Brain microvascular endothelial cell (primary cell): Measurements from ENCODE around the gene RNPEPL1.

ENCODE experiments used
- DNase-seq: peaks from one replicate; pipeline ENCODE4 v3.0.0-alpha.2; 2020
- H3K27ac ChIP-seq: fragments of 250-450 bp; sonication (Bioruptor Pico); 2 replicates; pipeline ENCODE4 v1.5.1; 2020; ENCODE audit warnings: mild to moderate bottlenecking, moderate library complexity
- H3K27me3 ChIP-seq: fragments of 250-450 bp; sonication (Bioruptor Pico); replicated peaks from 2 replicates; pipeline ENCODE4 v1.5.1; 2020; ENCODE audit warnings: mild to moderate bottlenecking
- H3K36me3 ChIP-seq: fragments of 250-450 bp; sonication (Bioruptor Pico); replicated peaks from 2 replicates; pipeline ENCODE4 v1.5.1; 2020; ENCODE audit warnings: mild to moderate bottlenecking
- H3K4me3 ChIP-seq: 2 replicates; pipeline ENCODE4 v1.5.1; 2011; ENCODE audit warnings: low read depth, mild to moderate bottlenecking, control low read depth, low read length, moderate library complexity
- in situ Hi-C: cut with HindIII; loops from 2 replicates; pipeline ENCODE4 v1.10.0; 2017; ENCODE audit warnings: low sequenced_read_pairs, low pct_ligation_motif_present
- TF ChIP-seq, protein P1 (sequence below): IDR thresholded peaks from 2 replicates; pipeline ENCODE4 v1.5.1; 2011; ENCODE audit warnings: low read depth, mild to moderate bottlenecking, moderate library complexity, low read length, control low read depth, inconsistent platforms; ENCODE audit errors: missing control alignments

The RNPEPL1 gene

GRCh38 chr2:240570531-240571313 is 2.4 kb downstream of the RNPEPL1 start:
- H3K36me3 ChIP-seq: peaks cover 8% of the 10 kb centered on the region
- H3K4me3 ChIP-seq: no peak overlapping the region
- no peaks in the 10 kb centered on the region for H3K27me3 ChIP-seq
- no peak overlapping the region for H3K27ac ChIP-seq
- TF ChIP-seq, protein P1, sequence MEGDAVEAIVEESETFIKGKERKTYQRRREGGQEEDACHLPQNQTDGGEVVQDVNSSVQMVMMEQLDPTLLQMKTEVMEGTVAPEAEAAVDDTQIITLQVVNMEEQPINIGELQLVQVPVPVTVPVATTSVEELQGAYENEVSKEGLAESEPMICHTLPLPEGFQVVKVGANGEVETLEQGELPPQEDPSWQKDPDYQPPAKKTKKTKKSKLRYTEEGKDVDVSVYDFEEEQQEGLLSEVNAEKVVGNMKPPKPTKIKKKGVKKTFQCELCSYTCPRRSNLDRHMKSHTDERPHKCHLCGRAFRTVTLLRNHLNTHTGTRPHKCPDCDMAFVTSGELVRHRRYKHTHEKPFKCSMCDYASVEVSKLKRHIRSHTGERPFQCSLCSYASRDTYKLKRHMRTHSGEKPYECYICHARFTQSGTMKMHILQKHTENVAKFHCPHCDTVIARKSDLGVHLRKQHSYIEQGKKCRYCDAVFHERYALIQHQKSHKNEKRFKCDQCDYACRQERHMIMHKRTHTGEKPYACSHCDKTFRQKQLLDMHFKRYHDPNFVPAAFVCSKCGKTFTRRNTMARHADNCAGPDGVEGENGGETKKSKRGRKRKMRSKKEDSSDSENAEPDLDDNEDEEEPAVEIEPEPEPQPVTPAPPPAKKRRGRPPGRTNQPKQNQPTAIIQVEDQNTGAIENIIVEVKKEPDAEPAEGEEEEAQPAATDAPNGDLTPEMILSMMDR: no peak
- no peak for DNase-seq
- in situ Hi-C loops: no loop called here

DNA sequence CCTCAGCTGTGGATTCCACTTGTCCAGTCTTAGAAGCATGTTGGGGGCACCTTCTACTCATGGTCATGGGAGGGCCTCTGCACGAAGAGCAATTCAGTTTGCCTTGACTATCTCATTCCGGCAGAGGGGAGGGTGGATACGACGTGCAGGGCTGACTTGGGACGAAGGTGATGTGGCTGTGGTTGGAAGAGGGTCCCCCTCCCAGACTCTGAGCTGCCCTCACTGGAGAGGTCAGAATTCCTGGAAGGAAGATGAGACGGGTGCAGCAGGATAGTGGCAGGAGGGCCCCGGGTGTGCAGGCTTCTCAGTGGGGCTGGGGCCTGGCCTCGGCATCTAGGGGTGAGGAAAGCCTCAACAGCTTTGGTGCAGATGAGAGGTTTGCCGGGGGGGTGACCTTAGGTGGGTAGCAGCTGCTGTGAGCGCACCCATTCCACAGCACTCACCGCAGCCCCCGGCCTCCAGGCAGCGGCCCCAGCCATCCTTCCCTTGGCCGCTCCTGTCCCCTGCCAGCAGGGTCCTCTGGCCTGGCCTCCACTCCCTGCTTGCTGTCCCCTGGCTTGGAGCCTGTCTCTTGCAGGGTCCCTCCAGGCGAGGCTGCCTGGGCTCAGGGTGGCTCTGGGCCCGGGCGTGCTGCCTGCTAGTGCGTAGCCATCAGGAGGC is 3.2 kb downstream of the RNPEPL1 start:
- no peaks in the 10 kb centered on the region for H3K27me3 ChIP-seq
- H3K36me3 ChIP-seq: peaks cover 11% of the 10 kb centered on the region
- no peak overlapping the region for H3K4me3 ChIP-seq
- no peak overlapping the region for H3K27ac ChIP-seq
- DNase-seq: no peak
- TF ChIP-seq, protein P1: no peak
- in situ Hi-C loops: no loop called here

- TF ChIP-seq, protein P1: no peak
- Histone ChIP-seq H3K36me3 (peaks cover 16% of the 10 kb centered on the region), H3K4me3 (no peak overlapping the region), H3K27ac (no peak overlapping the region), H3K27me3 (no peaks in the 10 kb centered on the region)
- DNase-seq: no peak
- in situ Hi-C loops: no loop called here
Observed at GRCh38 chr2:240572141-240573031, 4.1 kb downstream of the RNPEPL1 start.

- TF ChIP-seq, protein P1: no peak
- Histone ChIP-seq H3K27me3 (no peaks in the 10 kb centered on the region), H3K27ac (no peak overlapping the region), H3K4me3 (no peak overlapping the region), H3K36me3 (peaks cover 20% of the 10 kb centered on the region)
- in situ Hi-C loops: no loop called here
- DNase-seq: no peak
Observed at GRCh38 chr2:240573071-240573515, 4.8 kb downstream of the RNPEPL1 start.

DNA sequence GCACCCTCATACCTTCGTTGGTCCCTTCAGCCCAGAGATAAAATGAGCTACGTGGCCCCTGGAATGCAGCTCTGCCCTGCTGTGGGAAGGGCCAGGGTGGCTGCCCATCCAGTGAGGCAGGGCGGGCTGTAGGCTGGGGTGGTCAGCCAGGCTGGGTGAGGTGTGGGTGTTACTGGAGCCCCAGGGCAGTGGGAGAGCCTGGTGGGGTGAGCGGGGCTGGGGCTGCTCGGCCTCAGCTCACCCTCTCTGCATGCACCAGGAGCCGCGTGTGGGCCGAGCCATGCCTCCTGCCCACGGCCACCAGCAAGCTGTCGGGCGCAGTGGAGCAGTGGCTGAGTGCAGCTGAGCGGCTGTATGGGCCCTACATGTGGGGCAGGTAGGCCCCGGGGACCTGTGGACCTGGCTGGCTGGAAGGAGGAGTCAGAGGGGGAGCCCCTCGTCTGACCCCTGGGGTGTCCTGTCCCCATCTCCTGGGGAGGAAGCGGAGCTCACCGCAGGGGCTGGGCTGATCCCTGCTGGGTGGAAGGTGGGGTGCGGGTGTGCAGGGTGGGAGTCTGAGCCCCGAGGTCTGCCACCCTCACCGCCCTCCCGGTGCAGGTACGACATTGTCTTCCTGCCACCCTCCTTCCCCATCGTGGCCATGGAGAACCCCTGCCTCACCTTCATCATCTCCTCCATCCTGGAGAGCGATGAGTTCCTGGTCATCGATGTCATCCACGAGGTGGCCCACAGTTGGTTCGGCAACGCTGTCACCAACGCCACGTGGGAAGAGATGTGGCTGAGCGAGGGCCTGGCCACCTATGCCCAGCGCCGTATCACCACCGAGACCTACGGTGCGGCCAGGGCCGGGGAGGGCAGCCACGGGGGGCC is 5.5 kb downstream of the RNPEPL1 start:
- H3K4me3 ChIP-seq: no peak overlapping the region
- TF ChIP-seq, protein P1: no peak
- peaks cover 24% of the 10 kb centered on the region for H3K36me3 ChIP-seq
- H3K27ac ChIP-seq: no peak overlapping the region
- in situ Hi-C loops: no loop called here
- DNase-seq: no peak
- H3K27me3 ChIP-seq: no peaks in the 10 kb centered on the region
